HEK293 (cell line): ENCODE measurements around the gene LRFN4.

Experiments used
- EGR2 ChIP-seq: fragments of 450-650 bp; formaldehyde crosslinking; IDR thresholded peaks from 2 replicates; pipeline ENCODE4 v1.5.1; 2016; ENCODE audit warnings: low read depth, missing biosample characterization, missing genetic modification characterization
- MEIS1 ChIP-seq: sonication (generic); formaldehyde crosslinking; IDR thresholded peaks from 2 replicates; pipeline ENCODE4 v1.8.1; 2022; ENCODE audit warnings: missing genetic modification reagents, mild to moderate bottlenecking, borderline replicate concordance
- OSR2 ChIP-seq: fragments of 450-650 bp; formaldehyde crosslinking; IDR thresholded peaks from 2 replicates; pipeline ENCODE4 v1.5.1; 2016; ENCODE audit warnings: missing biosample characterization, missing genetic modification characterization
- RBAK ChIP-seq: fragments of 450-650 bp; formaldehyde crosslinking; IDR thresholded peaks from 2 replicates; pipeline ENCODE4 v1.5.1; 2016; ENCODE audit warnings: missing biosample characterization, missing genetic modification characterization
- SALL2 ChIP-seq: fragments of 450-650 bp; formaldehyde crosslinking; IDR thresholded peaks from 2 replicates; pipeline ENCODE4 v1.5.0; 2017; ENCODE audit warnings: missing biosample characterization, mild to moderate bottlenecking, missing genetic modification characterization, borderline replicate concordance
- SCRT1 ChIP-seq: fragments of 450-650 bp; formaldehyde crosslinking; IDR thresholded peaks from 2 replicates; pipeline ENCODE4 v1.5.1; 2016; ENCODE audit warnings: missing biosample characterization, missing genetic modification characterization, borderline replicate concordance
- ZEB2 ChIP-seq: fragments of 450-650 bp; formaldehyde crosslinking; IDR thresholded peaks from 2 replicates; pipeline ENCODE4 v1.5.1; 2016; ENCODE audit warnings: missing biosample characterization, missing genetic modification characterization
- ZNF112 ChIP-seq: fragments of 450-650 bp; formaldehyde crosslinking; IDR thresholded peaks from 2 replicates; pipeline ENCODE4 v1.5.0; 2017; ENCODE audit warnings: missing biosample characterization, missing genetic modification characterization
- ZNF146 ChIP-seq: fragments of 450-650 bp; formaldehyde crosslinking; IDR thresholded peaks from 2 replicates; pipeline ENCODE4 v1.5.1; 2016; ENCODE audit warnings: missing biosample characterization, missing genetic modification characterization
- ZNF157 ChIP-seq: fragments of 450-650 bp; formaldehyde crosslinking; IDR thresholded peaks from 2 replicates; pipeline ENCODE4 v1.5.1; 2016; ENCODE audit warnings: missing biosample characterization, missing genetic modification characterization
- ZNF16 ChIP-seq: fragments of 450-650 bp; formaldehyde crosslinking; IDR thresholded peaks from 2 replicates; pipeline ENCODE4 v1.5.1; 2016; ENCODE audit warnings: low read depth, missing biosample characterization, missing genetic modification characterization
- ZNF175 ChIP-seq: fragments of 450-650 bp; formaldehyde crosslinking; IDR thresholded peaks from 2 replicates; pipeline ENCODE4 v1.5.1; 2016; ENCODE audit warnings: missing biosample characterization, missing genetic modification characterization
- ZNF2 ChIP-seq: fragments of 450-650 bp; formaldehyde crosslinking; IDR thresholded peaks from 2 replicates; pipeline ENCODE4 v1.5.1; 2016; ENCODE audit warnings: missing biosample characterization, missing genetic modification characterization
- ZNF214 ChIP-seq: fragments of 450-650 bp; formaldehyde crosslinking; IDR thresholded peaks from 2 replicates; pipeline ENCODE4 v1.5.1; 2017; ENCODE audit warnings: missing biosample characterization, mild to moderate bottlenecking, missing genetic modification characterization, borderline replicate concordance
- ZNF266 ChIP-seq: fragments of 450-650 bp; formaldehyde crosslinking; IDR thresholded peaks from 2 replicates; pipeline ENCODE4 v1.5.1; 2016; ENCODE audit warnings: missing biosample characterization, missing genetic modification characterization, low read depth
- ZNF292 ChIP-seq: fragments of 450-650 bp; formaldehyde crosslinking; IDR thresholded peaks from 2 replicates; pipeline ENCODE4 v1.5.1; 2016; ENCODE audit warnings: low read depth, missing biosample characterization, missing genetic modification characterization, borderline replicate concordance
- ZNF311 ChIP-seq: fragments of 450-650 bp; formaldehyde crosslinking; IDR thresholded peaks from 2 replicates; pipeline ENCODE4 v1.5.1; 2017; ENCODE audit warnings: missing biosample characterization, missing genetic modification characterization, borderline replicate concordance
- ZNF366 ChIP-seq: fragments of 450-650 bp; formaldehyde crosslinking; conservative IDR thresholded peaks from 2 replicates; pipeline ENCODE4 v1.5.1; 2016; ENCODE audit warnings: missing biosample characterization, missing genetic modification characterization
- ZNF394 ChIP-seq: fragments of 450-650 bp; formaldehyde crosslinking; IDR thresholded peaks from 2 replicates; pipeline ENCODE4 v1.5.1; 2016; ENCODE audit warnings: missing biosample characterization, missing genetic modification characterization, mild to moderate bottlenecking, moderate library complexity, borderline replicate concordance
- ZNF404 ChIP-seq: fragments of 450-650 bp; formaldehyde crosslinking; IDR thresholded peaks from 2 replicates; pipeline ENCODE4 v1.5.1; 2017; ENCODE audit warnings: missing biosample characterization, missing genetic modification characterization
- ZNF561 ChIP-seq: fragments of 450-650 bp; IDR thresholded peaks from 2 replicates; pipeline ENCODE4 v1.5.1; 2018; ENCODE audit warnings: missing biosample characterization, missing genetic modification characterization, borderline replicate concordance
- ZNF585B ChIP-seq: fragments of 450-650 bp; formaldehyde crosslinking; IDR thresholded peaks from 2 replicates; pipeline ENCODE4 v1.5.1; 2016; ENCODE audit warnings: missing biosample characterization, missing genetic modification characterization
- ZNF596 ChIP-seq: fragments of 450-650 bp; IDR thresholded peaks from 2 replicates; pipeline ENCODE4 v1.5.0; 2018; ENCODE audit warnings: missing biosample characterization, mild to moderate bottlenecking, missing genetic modification characterization, moderate library complexity
- ZNF626 ChIP-seq: fragments of 450-650 bp; sonication (Bioruptor Pico); formaldehyde crosslinking; IDR thresholded peaks from 2 replicates; pipeline ENCODE4 v1.5.1; 2018; ENCODE audit warnings: missing biosample characterization, missing genetic modification characterization, inconsistent platforms
- ZNF658 ChIP-seq: fragments of 450-650 bp; formaldehyde crosslinking; IDR thresholded peaks from 2 replicates; pipeline ENCODE4; 2016; ENCODE audit warnings: missing biosample characterization, missing genetic modification characterization
- ZNF660 ChIP-seq: fragments of 450-650 bp; IDR thresholded peaks from 2 replicates; pipeline ENCODE4 v1.5.1; 2018; ENCODE audit warnings: missing biosample characterization, mild to moderate bottlenecking, missing genetic modification characterization
- ZNF664 ChIP-seq: fragments of 450-650 bp; formaldehyde crosslinking; IDR thresholded peaks from 2 replicates; pipeline ENCODE4 v1.5.1; 2016; ENCODE audit warnings: missing biosample characterization, missing genetic modification characterization
- TF ChIP-seq, protein P1 (sequence below): fragments of 450-650 bp; formaldehyde crosslinking; IDR thresholded peaks from 2 replicates; pipeline ENCODE4 v1.5.1; 2017; ENCODE audit warnings: missing biosample characterization, mild to moderate bottlenecking, missing genetic modification characterization, moderate library complexity
- TF ChIP-seq, protein P2 (sequence below): fragments of 450-650 bp; formaldehyde crosslinking; IDR thresholded peaks from 2 replicates; pipeline ENCODE4 v1.5.1; 2017; ENCODE audit warnings: missing biosample characterization, missing genetic modification characterization
- TF ChIP-seq, protein P3 (sequence below): fragments of 450-650 bp; IDR thresholded peaks from 2 replicates; pipeline ENCODE4 v1.5.1; 2018; ENCODE audit warnings: missing biosample characterization, missing genetic modification characterization
- TF ChIP-seq, protein P4 (sequence below): fragments of 450-650 bp; formaldehyde crosslinking; IDR thresholded peaks from 2 replicates; pipeline ENCODE4 v1.5.1; 2016; ENCODE audit warnings: missing biosample characterization, missing genetic modification characterization
- TF ChIP-seq, protein P5 (sequence below): fragments of 450-650 bp; formaldehyde crosslinking; IDR thresholded peaks from 2 replicates; pipeline ENCODE4 v1.5.1; 2016; ENCODE audit warnings: missing biosample characterization, missing genetic modification characterization

The LRFN4 gene

DNA sequence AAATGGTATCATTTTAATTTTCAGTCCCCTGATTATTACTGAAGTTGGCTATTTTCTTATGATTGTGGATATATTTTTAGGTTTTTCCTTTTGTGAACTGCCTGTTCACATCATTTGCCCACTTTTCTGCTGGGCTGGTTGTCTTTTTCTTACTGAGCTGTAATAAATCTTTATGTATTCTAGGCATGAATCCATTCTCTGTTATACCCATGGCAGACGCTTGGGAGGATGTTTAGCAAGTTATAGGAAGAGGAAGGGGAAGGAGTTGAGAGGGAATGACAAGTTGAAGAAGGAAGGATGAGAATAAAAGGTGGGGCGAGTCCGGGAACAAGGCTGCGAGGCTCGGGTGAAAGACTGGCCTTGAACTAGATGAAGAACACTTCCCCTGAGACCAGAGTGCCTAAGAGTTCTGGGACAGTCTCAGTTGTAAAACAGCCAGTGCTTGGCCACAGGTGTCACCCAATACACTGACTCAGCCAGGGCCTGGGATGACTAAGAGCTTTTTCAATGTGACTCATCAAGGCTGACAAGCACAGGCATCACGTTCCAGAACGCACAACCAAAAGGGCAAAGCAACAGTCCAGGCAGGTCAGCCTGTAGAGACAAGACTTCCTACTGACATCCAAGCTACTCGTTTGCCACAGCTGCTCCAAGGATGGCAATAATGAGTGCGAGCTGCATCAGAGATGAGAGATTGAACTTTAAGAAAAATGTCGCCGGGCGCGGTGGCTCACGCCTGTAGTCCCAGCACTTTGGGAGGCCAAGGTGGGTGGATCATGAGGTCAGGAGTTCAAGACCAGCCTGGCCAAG, 35.2 kb downstream of the LRFN4 start (continued):
- TF ChIP-seq ZNF112 (tag by site-specific recombination) (no peak), ZNF292 (tag by site-specific recombination) (no peak), ZNF626 (tag by site-specific recombination) (no peak), ZNF664 (tag by site-specific recombination) (no peak), ZNF146 (no peak), ZNF311 (no peak), ZNF658 (tag by site-specific recombination) (no peak), RBAK (no peak), ZNF394 (peak; percentile 88; the same call in 1 of the 2 replicates), ZNF561 (tag by site-specific recombination) (no peak), ZEB2 (tag by site-specific recombination) (0 out of 2 replicates have a peak, but pooled peaks have one; percentile 45), ZNF157 (tag by site-specific recombination) (no peak), ZNF660 (tag by site-specific recombination) (peak; percentile 78), EGR2 (no peak), ZNF596 (tag by site-specific recombination) (no peak), ZNF214 (tag by site-specific recombination) (no peak), ZNF16 (no peak), ZNF366 (tag by site-specific recombination) (0 out of 2 replicates have a peak, but pooled peaks have one; percentile 20), ZNF404 (tag by site-specific recombination) (no peak), ZNF585B (tag by site-specific recombination) (no peak), ZNF2 (tag by site-specific recombination) (no peak), SCRT1 (tag by site-specific recombination) (peak; percentile 75; the same call in 1 of the 2 replicates), OSR2 (tag by site-specific recombination) (no peak), ZNF266 (tag by site-specific recombination) (no peak), SALL2 (tag by site-specific recombination) (no peak), ZNF175 (tag by site-specific recombination) (no peak), MEIS1 (CRISPR knock-in tag) (no peak)
- TF ChIP-seq, protein P1, sequence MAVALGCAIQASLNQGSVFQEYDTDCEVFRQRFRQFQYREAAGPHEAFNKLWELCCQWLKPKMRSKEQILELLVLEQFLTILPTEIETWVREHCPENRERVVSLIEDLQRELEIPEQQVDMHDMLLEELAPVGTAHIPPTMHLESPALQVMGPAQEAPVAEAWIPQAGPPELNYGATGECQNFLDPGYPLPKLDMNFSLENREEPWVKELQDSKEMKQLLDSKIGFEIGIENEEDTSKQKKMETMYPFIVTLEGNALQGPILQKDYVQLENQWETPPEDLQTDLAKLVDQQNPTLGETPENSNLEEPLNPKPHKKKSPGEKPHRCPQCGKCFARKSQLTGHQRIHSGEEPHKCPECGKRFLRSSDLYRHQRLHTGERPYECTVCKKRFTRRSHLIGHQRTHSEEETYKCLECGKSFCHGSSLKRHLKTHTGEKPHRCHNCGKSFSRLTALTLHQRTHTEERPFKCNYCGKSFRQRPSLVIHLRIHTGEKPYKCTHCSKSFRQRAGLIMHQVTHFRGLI (tag by site-specific recombination) = no peak
- TF ChIP-seq, protein P2, sequence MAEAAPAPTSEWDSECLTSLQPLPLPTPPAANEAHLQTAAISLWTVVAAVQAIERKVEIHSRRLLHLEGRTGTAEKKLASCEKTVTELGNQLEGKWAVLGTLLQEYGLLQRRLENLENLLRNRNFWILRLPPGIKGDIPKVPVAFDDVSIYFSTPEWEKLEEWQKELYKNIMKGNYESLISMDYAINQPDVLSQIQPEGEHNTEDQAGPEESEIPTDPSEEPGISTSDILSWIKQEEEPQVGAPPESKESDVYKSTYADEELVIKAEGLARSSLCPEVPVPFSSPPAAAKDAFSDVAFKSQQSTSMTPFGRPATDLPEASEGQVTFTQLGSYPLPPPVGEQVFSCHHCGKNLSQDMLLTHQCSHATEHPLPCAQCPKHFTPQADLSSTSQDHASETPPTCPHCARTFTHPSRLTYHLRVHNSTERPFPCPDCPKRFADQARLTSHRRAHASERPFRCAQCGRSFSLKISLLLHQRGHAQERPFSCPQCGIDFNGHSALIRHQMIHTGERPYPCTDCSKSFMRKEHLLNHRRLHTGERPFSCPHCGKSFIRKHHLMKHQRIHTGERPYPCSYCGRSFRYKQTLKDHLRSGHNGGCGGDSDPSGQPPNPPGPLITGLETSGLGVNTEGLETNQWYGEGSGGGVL (tag by site-specific recombination) = no peak
- TF ChIP-seq, protein P3, sequence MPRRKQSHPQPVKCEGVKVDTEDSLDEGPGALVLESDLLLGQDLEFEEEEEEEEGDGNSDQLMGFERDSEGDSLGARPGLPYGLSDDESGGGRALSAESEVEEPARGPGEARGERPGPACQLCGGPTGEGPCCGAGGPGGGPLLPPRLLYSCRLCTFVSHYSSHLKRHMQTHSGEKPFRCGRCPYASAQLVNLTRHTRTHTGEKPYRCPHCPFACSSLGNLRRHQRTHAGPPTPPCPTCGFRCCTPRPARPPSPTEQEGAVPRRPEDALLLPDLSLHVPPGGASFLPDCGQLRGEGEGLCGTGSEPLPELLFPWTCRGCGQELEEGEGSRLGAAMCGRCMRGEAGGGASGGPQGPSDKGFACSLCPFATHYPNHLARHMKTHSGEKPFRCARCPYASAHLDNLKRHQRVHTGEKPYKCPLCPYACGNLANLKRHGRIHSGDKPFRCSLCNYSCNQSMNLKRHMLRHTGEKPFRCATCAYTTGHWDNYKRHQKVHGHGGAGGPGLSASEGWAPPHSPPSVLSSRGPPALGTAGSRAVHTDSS = no peak
- TF ChIP-seq, protein P4, sequence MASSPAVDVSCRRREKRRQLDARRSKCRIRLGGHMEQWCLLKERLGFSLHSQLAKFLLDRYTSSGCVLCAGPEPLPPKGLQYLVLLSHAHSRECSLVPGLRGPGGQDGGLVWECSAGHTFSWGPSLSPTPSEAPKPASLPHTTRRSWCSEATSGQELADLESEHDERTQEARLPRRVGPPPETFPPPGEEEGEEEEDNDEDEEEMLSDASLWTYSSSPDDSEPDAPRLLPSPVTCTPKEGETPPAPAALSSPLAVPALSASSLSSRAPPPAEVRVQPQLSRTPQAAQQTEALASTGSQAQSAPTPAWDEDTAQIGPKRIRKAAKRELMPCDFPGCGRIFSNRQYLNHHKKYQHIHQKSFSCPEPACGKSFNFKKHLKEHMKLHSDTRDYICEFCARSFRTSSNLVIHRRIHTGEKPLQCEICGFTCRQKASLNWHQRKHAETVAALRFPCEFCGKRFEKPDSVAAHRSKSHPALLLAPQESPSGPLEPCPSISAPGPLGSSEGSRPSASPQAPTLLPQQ (tag by site-specific recombination) = no peak
- TF ChIP-seq, protein P5, sequence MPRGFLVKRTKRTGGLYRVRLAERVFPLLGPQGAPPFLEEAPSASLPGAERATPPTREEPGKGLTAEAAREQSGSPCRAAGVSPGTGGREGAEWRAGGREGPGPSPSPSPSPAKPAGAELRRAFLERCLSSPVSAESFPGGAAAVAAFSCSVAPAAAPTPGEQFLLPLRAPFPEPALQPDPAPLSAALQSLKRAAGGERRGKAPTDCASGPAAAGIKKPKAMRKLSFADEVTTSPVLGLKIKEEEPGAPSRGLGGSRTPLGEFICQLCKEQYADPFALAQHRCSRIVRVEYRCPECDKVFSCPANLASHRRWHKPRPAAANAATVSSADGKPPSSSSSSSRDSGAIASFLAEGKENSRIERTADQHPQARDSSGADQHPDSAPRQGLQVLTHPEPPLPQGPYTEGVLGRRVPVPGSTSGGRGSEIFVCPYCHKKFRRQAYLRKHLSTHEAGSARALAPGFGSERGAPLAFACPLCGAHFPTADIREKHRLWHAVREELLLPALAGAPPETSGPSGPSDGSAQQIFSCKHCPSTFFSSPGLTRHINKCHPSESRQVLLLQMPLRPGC (tag by site-specific recombination) = peak; percentile 59; the same call in 1 of the 2 replicates
